Epithelial cell of umbilical artery (primary cell): ENCODE results near the gene USP17L19. TPM values are rescaled to one million over a fixed set of nuclear protein-coding genes. Genes with fewer than 3 reads are reported as not detected.

ENCODE experiments used
- total RNA-seq: library from RNA; depleted of rRNA; stranded (reverse); fragments of >200 nt; gene quantifications from 2 replicates; pipeline ENCODE4 v1.2.3, GENCODE V29; 2014

Gene USP17L19
- not detected in 2 replicates for total RNA-seq

GRCh38 chr4:9253078-9253477, at the start of gene USP17L19:
Gene USP17L19, plus strand, starts transcription at chr4:9253378. Its CDS starts 0 bp downstream, at chr4:9253378.

GRCh38 chr4:9210357-9210756, 42.8 kb upstream of the USP17L19 start, which contains the start of gene USP17L10:
Gene USP17L10, plus strand, starts transcription at chr4:9210657. Its CDS starts 0 bp downstream, at chr4:9210657.

GRCh38 chr4:9215105-9215504, 38.1 kb upstream of the USP17L19 start, which contains the start of gene USP17L11:
Gene USP17L11, plus strand, starts transcription at chr4:9215405. Its CDS starts 0 bp downstream, at chr4:9215405.

GRCh38 chr4:9219852-9220251, 33.3 kb upstream of the USP17L19 start, which contains the start of gene USP17L12:
Gene USP17L12, plus strand, starts transcription at chr4:9220152. Its CDS starts 0 bp downstream, at chr4:9220152.

GRCh38 chr4:9224596-9224995, 28.6 kb upstream of the USP17L19 start, which contains the start of gene USP17L13:
Gene USP17L13, plus strand, starts transcription at chr4:9224896. Its CDS starts 0 bp downstream, at chr4:9224896.

GRCh38 chr4:9234085-9234484, 19.1 kb upstream of the USP17L19 start, which contains the start of gene USP17L15:
Gene USP17L15, plus strand, starts transcription at chr4:9234385. Its CDS starts 0 bp downstream, at chr4:9234385.

GRCh38 chr4:9243579-9243978, 9.6 kb upstream of the USP17L19 start, which contains the start of gene USP17L17:
Gene USP17L17, plus strand, starts transcription at chr4:9243879. Its CDS starts 0 bp downstream, at chr4:9243879.

GRCh38 chr4:9247953-9248680, 5.1 kb upstream of the USP17L19 start, which contains the start of gene USP17L18:
Gene USP17L18, plus strand, starts transcription at chr4:9248630. Its CDS starts 0 bp downstream, at chr4:9248630.

GRCh38 chr4:9257824-9258223, 4.6 kb downstream of the USP17L19 start, which contains the start of gene USP17L20:
Gene USP17L20, plus strand, starts transcription at chr4:9258124. Its CDS starts 0 bp downstream, at chr4:9258124.

GRCh38 chr4:9262572-9262971, 9.4 kb downstream of the USP17L19 start, which contains the start of gene USP17L21:
Gene USP17L21, plus strand, starts transcription at chr4:9262872. Its CDS starts 0 bp downstream, at chr4:9262872.

GRCh38 chr4:9267319-9267718, 14.1 kb downstream of the USP17L19 start, which contains the start of gene USP17L22:
Gene USP17L22, plus strand, starts transcription at chr4:9267619. Its CDS starts 0 bp downstream, at chr4:9267619.

Other genes starting within 250 kb of the USP17L19 start
- not detected in 2 replicates for gene FAM90A26, start 83.0 kb upstream of the USP17L19 start, total RNA-seq
- gene USP17L10, start 42.7 kb upstream of the USP17L19 start, total RNA-seq = not detected in 2 replicates
- gene USP17L11, start 38.0 kb upstream of the USP17L19 start, total RNA-seq = not detected in 2 replicates
- gene USP17L12, start 33.2 kb upstream of the USP17L19 start, total RNA-seq = not detected in 2 replicates
- not detected in 2 replicates for gene USP17L13, start 28.5 kb upstream of the USP17L19 start, total RNA-seq
- gene USP17L15, start 19.0 kb upstream of the USP17L19 start, total RNA-seq = not detected in 2 replicates
- not detected in 2 replicates for gene USP17L17, start 9.5 kb upstream of the USP17L19 start, total RNA-seq
- not detected in 2 replicates for gene USP17L18, start 4.7 kb upstream of the USP17L19 start, total RNA-seq
- not detected in 2 replicates for gene USP17L20, start 4.7 kb downstream of the USP17L19 start, total RNA-seq
- gene USP17L21, start 9.5 kb downstream of the USP17L19 start, total RNA-seq = not detected in 2 replicates
- gene USP17L22, start 14.2 kb downstream of the USP17L19 start, total RNA-seq = not detected in 2 replicates
- gene USP17L24, start 71.8 kb downstream of the USP17L19 start, total RNA-seq = not detected in 2 replicates
- gene USP17L25, start 76.5 kb downstream of the USP17L19 start, total RNA-seq = not detected in 2 replicates
- gene USP17L26, start 81.3 kb downstream of the USP17L19 start, total RNA-seq = not detected in 2 replicates
- not detected in 2 replicates for gene USP17L5, start 86.0 kb downstream of the USP17L19 start, total RNA-seq
- not detected in 2 replicates for gene USP17L27, start 90.8 kb downstream of the USP17L19 start, total RNA-seq
- not detected in 2 replicates for gene USP17L28, start 95.5 kb downstream of the USP17L19 start, total RNA-seq
- gene USP17L29, start 100.3 kb downstream of the USP17L19 start, total RNA-seq = not detected in 2 replicates
- not detected in 2 replicates for gene USP17L30, start 109.8 kb downstream of the USP17L19 start, total RNA-seq
- gene DEFB131A, start 191.0 kb downstream of the USP17L19 start, total RNA-seq = not detected in 2 replicates